ENCODE measurements around the gene B4GALT1.

GRCh38 chr9:33111631-33112030 lies 55.5 kb downstream of the B4GALT1 start:
- no peak for TF ChIP-seq ARNT (IDR thresholded peaks at IDR 0.05)
- TF ChIP-seq FOXA1 (IDR thresholded peaks at IDR 0.05): no peak
- TF ChIP-seq FOXM1 (IDR thresholded peaks at IDR 0.05; ENCODE audit: borderline replicate concordance): no peak
- TF ChIP-seq BHLHE40 (IDR thresholded peaks at IDR 0.05; ENCODE audit: borderline replicate concordance): no peak
- no peak for TF ChIP-seq SP1 (IDR thresholded peaks at IDR 0.05)
- no peak for TF ChIP-seq FOXK2 (IDR thresholded peaks at IDR 0.05)
- TF ChIP-seq SUZ12 (IDR thresholded peaks at IDR 0.05): no peak
- no peak for TF ChIP-seq ELF4 (IDR thresholded peaks at IDR 0.05)
- TF ChIP-seq TARDBP (IDR thresholded peaks at IDR 0.05): no peak
- TF ChIP-seq L3MBTL2 (conservative IDR thresholded peaks at IDR 0.05): no peak
- no peak for TF ChIP-seq CTBP1 (IDR thresholded peaks at IDR 0.05; ENCODE audit: borderline replicate concordance)
- no peak for TF ChIP-seq PKNOX1 (IDR thresholded peaks at IDR 0.05)
- TF ChIP-seq NFRKB (IDR thresholded peaks at IDR 0.05): no peak
- TF ChIP-seq HDGF (IDR thresholded peaks at IDR 0.05; ENCODE audit: borderline replicate concordance): no peak

Data from HEK293T (cell line).